H9 (cell line): Measurements from ENCODE around the gene TOMM70. TPM values are rescaled to one million over a fixed set of nuclear protein-coding genes. Genes with fewer than 3 reads are reported as not detected.

Source experiments
- DNase-seq: peaks from one replicate; pipeline ENCODE4 v3.0.0-alpha.2; 2017
- H2AFZ ChIP-seq: one replicate; pipeline ENCODE4 v1.6.1; 2013; ENCODE audit warnings: mild to moderate bottlenecking, low read length, control low read depth, moderate library complexity
- H2AK5ac ChIP-seq: 2 replicates; pipeline ENCODE4 v1.6.1; 2013; ENCODE audit warnings: low read length, control low read depth, mixed read lengths; ENCODE audit not compliant: insufficient read length
- H2BK120ac ChIP-seq: one replicate; pipeline ENCODE4 v1.6.1; 2013; ENCODE audit warnings: low read depth, mild to moderate bottlenecking, low read length, control low read depth, inconsistent platforms; ENCODE audit not compliant: poor library complexity, severe bottlenecking
- H2BK12ac ChIP-seq: 2 replicates; pipeline ENCODE4 v1.6.1; 2013; ENCODE audit warnings: low read length, control low read depth, mixed read lengths, low read depth; ENCODE audit not compliant: insufficient read length
- H2BK15ac ChIP-seq: 2 replicates; pipeline ENCODE4 v1.6.1; 2013; ENCODE audit warnings: low read depth, low read length, control low read depth
- H2BK20ac ChIP-seq: one replicate; pipeline ENCODE4 v1.6.1; 2013; ENCODE audit warnings: low read depth, mild to moderate bottlenecking, low read length, control low read depth, inconsistent platforms; ENCODE audit not compliant: poor library complexity, severe bottlenecking
- H2BK5ac ChIP-seq: 2 replicates; pipeline ENCODE4 v1.6.1; 2013; ENCODE audit warnings: low read length, control low read depth, mixed read lengths; ENCODE audit not compliant: insufficient read length
- H3K14ac ChIP-seq: 2 replicates; pipeline ENCODE4 v1.6.1; 2013; ENCODE audit warnings: low read length, control low read depth; ENCODE audit not compliant: insufficient read depth
- H3K18ac ChIP-seq: 2 replicates; pipeline ENCODE4 v1.6.1; 2013; ENCODE audit warnings: low read depth, mild to moderate bottlenecking, mixed read lengths, low read length, control low read depth; ENCODE audit not compliant: insufficient read length
- H3K23ac ChIP-seq: 2 replicates; pipeline ENCODE4 v1.6.1; 2013; ENCODE audit warnings: low read length, control low read depth, mixed read lengths, low read depth; ENCODE audit not compliant: insufficient read length
- H3K23me2 ChIP-seq: 2 replicates; pipeline ENCODE4 v1.6.1; 2013; ENCODE audit warnings: low read depth, mild to moderate bottlenecking, mixed read lengths, low read length, control low read depth; ENCODE audit not compliant: insufficient read length, poor library complexity, severe bottlenecking
- H3K27ac ChIP-seq: 2 replicates; pipeline ENCODE4 v1.5.1; 2013; ENCODE audit warnings: low read length, control low read depth, mixed read lengths, low read depth; ENCODE audit not compliant: insufficient read length
- H3K27me3 ChIP-seq: 2 replicates; pipeline ENCODE4 v1.6.1; 2013; ENCODE audit warnings: low read length, control low read depth, inconsistent platforms; ENCODE audit not compliant: insufficient read depth
- H3K4ac ChIP-seq: 2 replicates; pipeline ENCODE4 v1.6.1; 2013; ENCODE audit warnings: low read depth, mild to moderate bottlenecking, control low read depth, inconsistent platforms, low read length, moderate library complexity
- H3K4me1 ChIP-seq: 2 replicates; pipeline ENCODE4 v1.6.1; 2013; ENCODE audit warnings: low read length, control low read depth, inconsistent platforms; ENCODE audit not compliant: insufficient read depth
- H3K4me2 ChIP-seq: 2 replicates; pipeline ENCODE4 v1.6.1; 2013; ENCODE audit warnings: low read length, control low read depth, mixed read lengths; ENCODE audit not compliant: insufficient read length, insufficient read depth
- H3K56ac ChIP-seq: 2 replicates; pipeline ENCODE4 v1.6.1; 2013; ENCODE audit warnings: low read depth, mild to moderate bottlenecking, mixed read lengths, low read length, control low read depth; ENCODE audit not compliant: insufficient read length
- H3K79me1 ChIP-seq: 2 replicates; pipeline ENCODE4 v1.6.1; 2013; ENCODE audit warnings: low read depth, mild to moderate bottlenecking, moderate library complexity, low read length, control low read depth, inconsistent platforms; ENCODE audit not compliant: insufficient read depth, poor library complexity, severe bottlenecking
- H3K79me2 ChIP-seq: 2 replicates; pipeline ENCODE4 v1.6.1; 2013; ENCODE audit warnings: low read length, control low read depth, inconsistent platforms; ENCODE audit not compliant: insufficient read depth
- H3K9ac ChIP-seq: 2 replicates; pipeline ENCODE4 v1.6.1; 2013; ENCODE audit warnings: low read length, control low read depth, mixed read lengths; ENCODE audit not compliant: insufficient read length; ENCODE audit errors: extremely low read depth
- H3K9me3 ChIP-seq: one replicate; pipeline ENCODE4 v1.6.1; 2013; ENCODE audit warnings: low read depth, low read length, inconsistent platforms; ENCODE audit not compliant: control insufficient read depth
- H3T11ph ChIP-seq: one replicate; pipeline ENCODE4 v1.6.1; 2013; ENCODE audit warnings: mild to moderate bottlenecking, low read length, control low read depth, inconsistent platforms
- H4K20me1 ChIP-seq: one replicate; pipeline ENCODE4 v1.6.1; 2013; ENCODE audit not compliant: control insufficient read depth, insufficient read length, insufficient read depth
- H4K5ac ChIP-seq: 2 replicates; pipeline ENCODE4 v1.6.1; 2013; ENCODE audit warnings: low read depth, mild to moderate bottlenecking, mixed read lengths, low read length, control low read depth; ENCODE audit not compliant: insufficient read length
- H4K8ac ChIP-seq: replicated peaks from 2 replicates; pipeline ENCODE4 v1.6.1; 2013; ENCODE audit warnings: low read length, control low read depth, mixed read lengths, low read depth; ENCODE audit not compliant: insufficient read length
- H4K91ac ChIP-seq: 2 replicates; pipeline ENCODE4 v1.6.1; 2013; ENCODE audit warnings: low read depth, mild to moderate bottlenecking, moderate library complexity, mixed read lengths, low read length, control low read depth; ENCODE audit not compliant: insufficient read length
- H3K27ac Mint-ChIP-seq, 3 experiments: 2 replicates in 2 of 3; 3 replicates in 1 of 3; pipeline ENCODE4 v1.8.0; 2020 to 2021; ENCODE audit warnings: mixed read lengths in 3 of 3, mild to moderate bottlenecking in 1 of 3, moderate library complexity in 1 of 3
- H3K27me3 Mint-ChIP-seq: 2 replicates; pipeline ENCODE4 v1.8.0; 2021; ENCODE audit warnings: low read depth, mild to moderate bottlenecking, moderate library complexity, mixed read lengths
- H3K36me3 Mint-ChIP-seq, 3 experiments: 2 replicates in 2 of 3; 3 replicates in 1 of 3; pipeline ENCODE4 v1.8.0; 2020 to 2021; ENCODE audit warnings: low read depth in 3 of 3, mixed read lengths in 3 of 3; ENCODE audit not compliant: insufficient read depth in 1 of 3
- H3K4me1 Mint-ChIP-seq, 2 experiments: 2 replicates each; pipeline ENCODE4 v1.8.0; 2020; ENCODE audit warnings: mixed read lengths in 2 of 2
- H3K4me3 Mint-ChIP-seq, 2 experiments: 2 replicates in 1 of 2; 3 replicates in 1 of 2; pipeline ENCODE4 v1.8.0; 2020 to 2021; ENCODE audit warnings: mild to moderate bottlenecking in 2 of 2, mixed read lengths in 2 of 2, moderate library complexity in 1 of 2
- H3K9me3 Mint-ChIP-seq, 2 experiments: 2 replicates in 1 of 2; 3 replicates in 1 of 2; pipeline ENCODE4 v1.8.0; 2020; ENCODE audit warnings: mild to moderate bottlenecking in 2 of 2, mixed read lengths in 2 of 2, moderate library complexity in 1 of 2
- WGBS: extraction: QIAGEN DNeasy Blood & Tissue Kit; methylation state at CpG from one replicate; pipeline ENCODE4 v1.1.7; 2013; ENCODE audit warnings: missing lambda C conversion rate, low lambda C conversion rate, mixed read lengths; ENCODE audit not compliant: insufficient read length; ENCODE audit errors: extremely low coverage; 5-methylcytosine and 5-hydroxymethylcytosine counted together
- total RNA-seq: library from RNA; stranded (reverse); gene quantifications from 2 replicates; pipeline ENCODE4 v1.2.1, GENCODE V29; 2021
- TF ChIP-seq, protein P1 (sequence below): fragments of 200-600 bp; sonication (generic); conservative IDR thresholded peaks from 3 replicates; pipeline ENCODE4 v1.8.0; 2021; ENCODE audit warnings: antibody characterized with exemption, mild to moderate bottlenecking

TOMM70 gene
- total RNA-seq, 1 experiment from 2014 or later = 53.0 TPM

DNA sequence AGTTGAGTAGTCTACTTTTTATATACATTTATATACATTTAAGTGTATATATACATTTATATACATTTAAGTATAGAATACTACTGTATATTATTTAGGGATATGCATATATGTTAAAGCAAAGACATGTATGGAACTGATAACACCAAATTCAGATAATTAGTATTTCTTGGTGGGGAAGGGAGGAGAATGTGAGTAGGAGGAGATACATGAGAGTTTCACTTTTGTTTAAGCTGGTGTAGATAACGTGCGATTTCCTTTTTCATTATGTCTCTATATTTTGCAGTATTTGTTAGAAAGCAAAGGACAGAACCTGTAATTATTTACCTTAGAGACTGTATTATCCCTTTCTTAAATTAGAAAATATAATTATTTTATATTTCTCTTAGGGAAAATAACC is 83.0 kb downstream of the TOMM70 start:
- peaks cover 0 to 21% (median 7%) of the 10 kb centered on the region in 3 experiments; a peak in 5 of 7 replicates for H3K36me3 Mint-ChIP-seq
- Histone ChIP-seq H3K4me2 (no peak overlapping the region), H3K23ac (no peak overlapping the region)

More for the DNA sequence above, 83.0 kb downstream of the TOMM70 start:
- Histone ChIP-seq H4K8ac (no peak overlapping the region), H3T11ph (no peak overlapping the region), H3K4ac (no peak overlapping the region), H3K18ac (no peak overlapping the region), H2BK15ac (no peak overlapping the region), H3K23me2 (no peaks in the 10 kb centered on the region), H3K79me2 (no peaks in the 10 kb centered on the region), H2BK5ac (no peak overlapping the region), H2BK20ac (no peak overlapping the region), H3K4me1 (no peaks in the 10 kb centered on the region), H4K91ac (no peak overlapping the region), H2AK5ac (no peak overlapping the region), H3K79me1 (no peaks in the 10 kb centered on the region), H3K27me3 (no peaks in the 10 kb centered on the region), H3K27ac (no peak overlapping the region), H2BK12ac (no peak overlapping the region), H3K56ac (no peak overlapping the region), H4K5ac (no peak overlapping the region), H3K9me3 (no peaks in the 10 kb centered on the region), H2AFZ (no peak overlapping the region), H3K14ac (no peak overlapping the region), H2BK120ac (no peak overlapping the region), H3K9ac (no peak overlapping the region), H4K20me1 (no peaks in the 10 kb centered on the region)
- Mint-ChIP-seq H3K27ac (no peak overlapping the region), H3K4me3 (no peak overlapping the region), H3K27me3 (no peaks in the 10 kb centered on the region), H3K4me1 (no peaks in the 10 kb centered on the region), H3K9me3 (no peaks in the 10 kb centered on the region)
- no peak for DNase-seq
- TF ChIP-seq, protein P1, sequence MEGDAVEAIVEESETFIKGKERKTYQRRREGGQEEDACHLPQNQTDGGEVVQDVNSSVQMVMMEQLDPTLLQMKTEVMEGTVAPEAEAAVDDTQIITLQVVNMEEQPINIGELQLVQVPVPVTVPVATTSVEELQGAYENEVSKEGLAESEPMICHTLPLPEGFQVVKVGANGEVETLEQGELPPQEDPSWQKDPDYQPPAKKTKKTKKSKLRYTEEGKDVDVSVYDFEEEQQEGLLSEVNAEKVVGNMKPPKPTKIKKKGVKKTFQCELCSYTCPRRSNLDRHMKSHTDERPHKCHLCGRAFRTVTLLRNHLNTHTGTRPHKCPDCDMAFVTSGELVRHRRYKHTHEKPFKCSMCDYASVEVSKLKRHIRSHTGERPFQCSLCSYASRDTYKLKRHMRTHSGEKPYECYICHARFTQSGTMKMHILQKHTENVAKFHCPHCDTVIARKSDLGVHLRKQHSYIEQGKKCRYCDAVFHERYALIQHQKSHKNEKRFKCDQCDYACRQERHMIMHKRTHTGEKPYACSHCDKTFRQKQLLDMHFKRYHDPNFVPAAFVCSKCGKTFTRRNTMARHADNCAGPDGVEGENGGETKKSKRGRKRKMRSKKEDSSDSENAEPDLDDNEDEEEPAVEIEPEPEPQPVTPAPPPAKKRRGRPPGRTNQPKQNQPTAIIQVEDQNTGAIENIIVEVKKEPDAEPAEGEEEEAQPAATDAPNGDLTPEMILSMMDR = no peak
- no CpG with 5 or more reads among the region's 2 CpGs for WGBS
